Effector CD4-positive, alpha-beta T cell (primary cell): ENCODE results near the gene ADCY4.

Source experiments
- DNase-seq: peaks from one replicate; pipeline ENCODE4 v3.0.0-alpha.2; 2020

ADCY4 gene

GRCh38 chr14:24271134-24271833 lies 63.6 kb downstream of the ADCY4 start, which contains the start of gene RABGGTA:
RABGGTA (minus strand) TSS chr14:24271597; CDS start chr14:24271115, 482 bp downstream.
- DNase-seq = peak; percentile 87

GRCh38 chr14:24270537-24271133 lies 64.2 kb downstream of the ADCY4 start:
- no peak for DNase-seq

- DNase-seq = no peak
These were observed 64.8 kb downstream of the ADCY4 start for GRCh38 chr14:24269910-24270536.

GRCh38 chr14:24269368-24269767 lies 65.5 kb downstream of the ADCY4 start:
- no peak for DNase-seq
